PC-9 (cell line): ENCODE measurements around the gene SPART. TPM values are rescaled to one million over a fixed set of nuclear protein-coding genes. Genes with fewer than 3 reads are reported as not detected.

ENCODE experiments used
- BruUV-seq: library from RNA; stranded (reverse); fragments of 400-500 nt; replicated peaks from 2 replicates; lab custom pipeline; 2021; lab: Mats Ljungman, UMichigan
- CTCF ChIA-PET: fragments of 300-600 bp; sonication (Branson Sonifier 250); formaldehyde crosslinking; loops from one replicate; lab custom pipeline; 2022; ENCODE audit warnings: antibody characterized with exemption; lab: Charles Lee
- POLR2A ChIA-PET: fragments of 300-600 bp; sonication (Branson Sonifier 250); formaldehyde crosslinking; loops from one replicate; lab custom pipeline; 2022; ENCODE audit warnings: antibody characterized with exemption; ENCODE audit not compliant: unreplicated experiment; lab: Charles Lee
- DNase-seq, 2 experiments: peaks; one replicate each; pipeline versions ENCODE4 v3.0.0 to v3.0.0-alpha.2; 2015 to 2022; ENCODE audit warnings: mixed read lengths in 1 of 2
- H2AFZ ChIP-seq: fragments of 200-600 bp; sonication (generic); 2 replicates; pipeline ENCODE4 v1.8.1; 2017; ENCODE audit warnings: antibody characterized with exemption
- H3F3A ChIP-seq: fragments of 200-600 bp; sonication (generic); 2 replicates; pipeline ENCODE4 v1.8.1; 2017; ENCODE audit warnings: antibody characterized with exemption, mild to moderate bottlenecking, low read depth; ENCODE audit not compliant: insufficient read depth
- H3K27ac ChIP-seq: fragments of 200-600 bp; sonication (generic); 2 replicates; pipeline ENCODE4 v1.6.1; 2016; ENCODE audit warnings: mixed run types
- H3K27me3 ChIP-seq: fragments of 200-600 bp; sonication (generic); 2 replicates; pipeline ENCODE4 v1.6.1; 2016; ENCODE audit warnings: low read depth, mixed run types; ENCODE audit not compliant: insufficient read depth
- H3K36me3 ChIP-seq: fragments of 200-600 bp; sonication (generic); 2 replicates; pipeline ENCODE4 v1.6.1; 2016; ENCODE audit warnings: low read depth, mixed run types
- H3K4me1 ChIP-seq: fragments of 200-600 bp; sonication (generic); replicated peaks from 2 replicates; pipeline ENCODE4 v1.6.1; 2016; ENCODE audit warnings: mixed run types; ENCODE audit not compliant: insufficient read depth
- H3K4me2 ChIP-seq: fragments of 200-600 bp; sonication (generic); 2 replicates; pipeline ENCODE4 v1.6.1; 2017; ENCODE audit warnings: mixed run types
- H3K4me3 ChIP-seq: fragments of 200-600 bp; sonication (generic); 2 replicates; pipeline ENCODE4 v1.6.1; 2016; ENCODE audit warnings: mixed run types
- H3K79me2 ChIP-seq: fragments of 200-600 bp; sonication (generic); 2 replicates; pipeline ENCODE4 v1.6.1; 2017; ENCODE audit warnings: low read depth, mixed run types
- H3K9me2 ChIP-seq: fragments of 200-600 bp; sonication (generic); 2 replicates; pipeline ENCODE4 v1.8.1; 2017; ENCODE audit warnings: mild to moderate bottlenecking; ENCODE audit not compliant: insufficient read depth
- H3K9me3 ChIP-seq: fragments of 200-600 bp; sonication (generic); 2 replicates; pipeline ENCODE4 v1.8.1; 2016; ENCODE audit warnings: low read depth; ENCODE audit not compliant: insufficient read depth
- H4K20me1 ChIP-seq: fragments of 200-600 bp; sonication (generic); 2 replicates; pipeline ENCODE4 v1.8.1; 2017; ENCODE audit not compliant: insufficient read depth
- EZH2 ChIP-seq: fragments of 200-600 bp; sonication (generic); IDR thresholded peaks from 2 replicates; pipeline ENCODE4 v1.8.0; 2017; ENCODE audit warnings: antibody characterized with exemption, low read depth
- intact Hi-C: fragments of 100-400 bp; cut with micrococcal nuclease; formaldehyde crosslinking; loops from one replicate; pipeline ENCODE4 v1.10.0; 2022; ENCODE audit not compliant: unreplicated experiment
- total RNA-seq: library from RNA; stranded (reverse); gene quantifications from 2 replicates; pipeline ENCODE4 v1.2.3, GENCODE V29; 2021
- TF ChIP-seq, protein P1 (sequence below): fragments of 200-600 bp; sonication (generic); conservative IDR thresholded peaks from 2 replicates; pipeline ENCODE4 v1.6.1; 2017; ENCODE audit warnings: mixed run types, antibody characterized with exemption, mild to moderate bottlenecking, moderate library complexity

The SPART gene
- total RNA-seq, 1 experiment from 2014 or later = 51.4 TPM

DNA sequence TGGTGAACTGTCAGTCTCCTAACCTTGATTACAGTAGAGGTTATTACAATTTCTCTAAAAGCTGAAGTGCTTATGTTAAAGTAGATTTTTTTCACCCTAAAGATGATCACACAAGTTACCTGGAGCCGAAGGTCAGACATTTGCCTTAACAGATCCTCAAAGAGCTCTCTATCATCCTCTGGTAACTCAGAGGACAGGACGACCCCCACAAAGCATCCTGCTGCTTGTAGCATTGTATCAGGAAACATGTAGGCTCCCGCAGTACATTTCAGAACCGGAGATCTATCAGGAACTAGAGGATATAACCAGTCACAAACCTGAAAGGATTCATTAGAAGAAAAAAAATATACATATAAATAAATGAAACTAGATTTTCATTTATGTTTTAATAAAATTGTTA, 14.9 kb downstream of the SPART start:
- CTCF ChIA-PET = no interaction called here
- POLR2A ChIA-PET = no interaction called here
- Histone ChIP-seq H3K27me3 (no peaks in the 10 kb centered on the region), H3K9me3 (no peaks in the 10 kb centered on the region; the same call in 1 of the 2 replicates), H3K4me3 (no peak overlapping the region), H3K36me3 (peaks cover 66% of the 10 kb centered on the region), H3K4me1 (peaks cover 10% of the 10 kb centered on the region), H3K9me2 (no peaks in the 10 kb centered on the region), H3K27ac (no peak overlapping the region), H4K20me1 (peaks cover 8% of the 10 kb centered on the region; the same call in 1 of the 2 replicates), H3K4me2 (no peak overlapping the region), H3K79me2 (peaks cover 50% of the 10 kb centered on the region), H2AFZ (no peak overlapping the region), H3F3A (no peaks in the 10 kb centered on the region)
- DNase-seq = no peak
- TF ChIP-seq EZH2 = no peak
- TF ChIP-seq, protein P1, sequence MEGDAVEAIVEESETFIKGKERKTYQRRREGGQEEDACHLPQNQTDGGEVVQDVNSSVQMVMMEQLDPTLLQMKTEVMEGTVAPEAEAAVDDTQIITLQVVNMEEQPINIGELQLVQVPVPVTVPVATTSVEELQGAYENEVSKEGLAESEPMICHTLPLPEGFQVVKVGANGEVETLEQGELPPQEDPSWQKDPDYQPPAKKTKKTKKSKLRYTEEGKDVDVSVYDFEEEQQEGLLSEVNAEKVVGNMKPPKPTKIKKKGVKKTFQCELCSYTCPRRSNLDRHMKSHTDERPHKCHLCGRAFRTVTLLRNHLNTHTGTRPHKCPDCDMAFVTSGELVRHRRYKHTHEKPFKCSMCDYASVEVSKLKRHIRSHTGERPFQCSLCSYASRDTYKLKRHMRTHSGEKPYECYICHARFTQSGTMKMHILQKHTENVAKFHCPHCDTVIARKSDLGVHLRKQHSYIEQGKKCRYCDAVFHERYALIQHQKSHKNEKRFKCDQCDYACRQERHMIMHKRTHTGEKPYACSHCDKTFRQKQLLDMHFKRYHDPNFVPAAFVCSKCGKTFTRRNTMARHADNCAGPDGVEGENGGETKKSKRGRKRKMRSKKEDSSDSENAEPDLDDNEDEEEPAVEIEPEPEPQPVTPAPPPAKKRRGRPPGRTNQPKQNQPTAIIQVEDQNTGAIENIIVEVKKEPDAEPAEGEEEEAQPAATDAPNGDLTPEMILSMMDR = no peak
- intact Hi-C loops = no loop called here
- no TSS peak for BruUV-seq

- H2AFZ ChIP-seq = no peak overlapping the region
- CTCF ChIA-PET = no interaction called here
- H3K79me2 ChIP-seq = peaks cover 32% of the 10 kb centered on the region
- H3K9me3 ChIP-seq = no peaks in the 10 kb centered on the region
- no peaks in the 10 kb centered on the region for H3K27me3 ChIP-seq
- POLR2A ChIA-PET = no interaction called here
- H3K27ac ChIP-seq = no peak overlapping the region
- H3K9me2 ChIP-seq = no peaks in the 10 kb centered on the region
- no peaks in the 10 kb centered on the region for H3F3A ChIP-seq
- no peak overlapping the region for H3K4me3 ChIP-seq
- no TSS peak for BruUV-seq
- no peak for TF ChIP-seq EZH2
- TF ChIP-seq, protein P1 = no peak
- no peak for DNase-seq
- H3K4me2 ChIP-seq = no peak overlapping the region
- H3K36me3 ChIP-seq = peaks cover 66% of the 10 kb centered on the region
- peaks cover 8% of the 10 kb centered on the region for H4K20me1 ChIP-seq
- peaks cover 10% of the 10 kb centered on the region for H3K4me1 ChIP-seq
- intact Hi-C loops = no loop called here
Observed at GRCh38 chr13:36329361-36329760, 16.8 kb downstream of the SPART start.

DNA sequence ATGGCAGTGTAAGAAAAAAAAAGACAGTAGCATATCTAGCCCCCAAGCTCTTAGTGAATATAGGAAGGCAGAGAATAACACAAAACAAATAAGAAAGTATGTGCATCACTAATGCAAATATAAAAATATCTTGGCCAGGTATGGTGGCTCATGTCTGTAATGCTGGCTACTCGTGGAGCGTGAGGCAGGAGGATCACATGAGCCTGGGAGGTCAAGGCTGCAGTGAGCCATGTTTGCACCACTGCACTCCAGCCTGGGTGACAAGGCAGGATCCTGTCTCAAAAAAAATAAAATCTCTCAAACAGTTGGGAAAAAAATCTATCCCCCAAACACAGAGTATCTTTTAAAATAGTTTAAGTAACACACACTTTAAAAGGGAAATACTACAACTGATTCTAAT, 17.4 kb downstream of the SPART start:
- H3K27me3 ChIP-seq = no peaks in the 10 kb centered on the region
- H3F3A ChIP-seq = no peaks in the 10 kb centered on the region
- no peak overlapping the region for H3K4me2 ChIP-seq
- no TSS peak for BruUV-seq
- H3K9me2 ChIP-seq = no peaks in the 10 kb centered on the region
- no peaks in the 10 kb centered on the region for H3K9me3 ChIP-seq
- peaks cover 8% of the 10 kb centered on the region for H4K20me1 ChIP-seq
- H2AFZ ChIP-seq = no peak overlapping the region
- intact Hi-C loops = no loop called here
- H3K79me2 ChIP-seq = peaks cover 26% of the 10 kb centered on the region
- H3K36me3 ChIP-seq = peaks cover 63% of the 10 kb centered on the region
- DNase-seq = no peak
- no peak for TF ChIP-seq EZH2
- TF ChIP-seq, protein P1 = no peak
- ChIA-PET CTCF (no interaction called here), POLR2A (no interaction called here)
- no peak overlapping the region for H3K4me3 ChIP-seq
- H3K4me1 ChIP-seq = peaks cover 10% of the 10 kb centered on the region
- no peak overlapping the region for H3K27ac ChIP-seq
